Measurements from ENCODE around the gene RBMS1.

GRCh38 chr2:160469621-160470204, 23.9 kb downstream of the RBMS1 start:
- no peak for TF ChIP-seq POLR2A (IDR thresholded peaks at IDR 0.05; ENCODE audit: low read depth, low read length)
- no peak for TF ChIP-seq POLR2AphosphoS5 (IDR thresholded peaks at IDR 0.05; ENCODE audit: low read depth, low read length)

All from GM12891 (cell line).